GM21390 (cell line): ENCODE data around the gene ATRAID.

Experiments used
- ATAC-seq: cut with Tn5 transposase; IDR thresholded peaks from one replicate; pipeline ENCODE4 v1.9.1; 2021; ENCODE audit not compliant: unreplicated experiment

Gene ATRAID

DNA sequence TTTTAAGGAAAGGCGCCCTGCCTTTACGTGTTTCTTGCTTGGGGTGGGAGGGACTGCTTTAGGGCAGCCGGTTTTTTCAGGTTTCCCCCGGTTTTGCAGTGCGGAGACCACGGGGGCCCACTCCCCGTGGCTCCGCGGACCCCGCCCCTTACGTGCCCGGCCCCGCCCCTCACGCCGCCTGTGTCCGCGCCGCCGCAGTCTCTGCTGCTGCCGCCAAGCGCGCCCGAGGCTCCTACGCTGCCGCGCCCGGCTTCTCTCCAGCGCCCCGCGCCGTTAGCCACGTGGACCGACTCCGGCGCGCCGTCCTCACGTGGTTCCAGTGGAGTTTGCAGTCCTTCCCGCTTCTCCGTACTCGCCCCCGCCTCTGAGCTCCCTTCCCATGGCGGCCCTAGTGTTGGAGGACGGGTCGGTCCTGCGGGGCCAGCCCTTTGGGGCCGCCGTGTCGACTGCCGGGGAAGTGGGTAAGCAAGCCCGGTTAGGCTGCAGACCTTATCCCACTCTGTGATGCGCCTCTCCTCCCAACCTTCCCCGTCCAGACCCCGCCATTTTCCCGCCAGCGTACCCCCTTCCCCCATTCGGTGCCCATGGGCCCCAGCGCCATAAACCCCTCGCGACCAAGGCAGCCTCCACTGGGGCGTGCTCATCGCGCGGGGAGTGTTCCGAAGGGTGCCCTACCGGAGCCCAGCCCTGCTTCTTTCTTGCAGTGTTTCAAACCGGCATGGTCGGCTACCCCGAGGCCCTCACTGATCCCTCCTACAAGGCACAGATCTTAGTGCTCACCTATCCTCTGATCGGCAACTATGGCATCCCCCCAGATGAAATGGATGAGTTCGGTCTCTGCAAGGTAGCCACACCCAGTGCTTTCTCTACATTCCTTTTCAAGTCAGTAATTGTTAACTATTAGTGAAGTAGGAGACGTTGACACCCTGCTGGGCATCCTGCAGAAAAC lies 5.6 kb downstream of the ATRAID start, which contains the start of gene CAD:
Gene CAD (plus strand): TSS at position 197 of the 949 bp plus-strand sequence. CDS start 183 bp downstream, at position 380.
- peak; percentile 87 for ATAC-seq

DNA sequence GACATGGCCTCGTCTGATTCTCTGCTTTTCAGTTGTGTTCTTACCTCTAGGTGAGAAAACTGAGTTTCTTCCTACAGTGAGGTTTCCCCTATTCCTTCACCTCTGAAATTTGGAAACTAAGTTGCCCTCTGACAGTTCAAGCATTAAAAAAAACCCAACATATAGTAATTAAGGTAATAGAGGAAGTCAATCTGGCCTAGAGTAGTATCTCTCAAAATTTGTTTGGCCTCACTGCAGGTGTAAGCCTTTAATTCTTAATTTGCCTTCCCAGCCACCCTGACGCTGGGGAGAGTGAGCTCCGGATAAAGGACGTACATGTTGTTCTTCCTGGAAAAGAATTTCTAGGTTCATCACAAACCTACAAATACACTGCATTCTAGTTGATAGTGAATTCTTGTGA lies 6.8 kb downstream of the ATRAID start:
- ATAC-seq: no peak

DNA sequence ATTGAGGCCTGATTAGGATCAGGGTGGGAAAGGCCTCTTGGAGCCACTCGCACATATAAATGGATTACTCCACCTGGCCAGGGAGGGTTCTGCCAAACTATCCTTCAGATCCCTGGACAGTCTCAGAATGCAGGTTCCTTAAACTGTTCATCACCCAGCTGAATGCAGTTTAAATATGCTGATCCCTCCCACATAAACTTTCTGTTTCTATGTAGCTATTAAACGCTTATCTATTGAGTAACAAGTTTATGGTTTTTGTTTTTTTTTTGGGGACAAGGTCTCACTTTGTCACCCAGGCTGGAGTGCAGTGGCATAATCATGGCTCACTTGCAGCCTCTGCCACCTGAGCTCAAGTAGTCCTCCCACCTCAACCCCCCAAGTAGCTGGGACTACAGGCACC lies 7.2 kb downstream of the ATRAID start:
- ATAC-seq: no peak

DNA sequence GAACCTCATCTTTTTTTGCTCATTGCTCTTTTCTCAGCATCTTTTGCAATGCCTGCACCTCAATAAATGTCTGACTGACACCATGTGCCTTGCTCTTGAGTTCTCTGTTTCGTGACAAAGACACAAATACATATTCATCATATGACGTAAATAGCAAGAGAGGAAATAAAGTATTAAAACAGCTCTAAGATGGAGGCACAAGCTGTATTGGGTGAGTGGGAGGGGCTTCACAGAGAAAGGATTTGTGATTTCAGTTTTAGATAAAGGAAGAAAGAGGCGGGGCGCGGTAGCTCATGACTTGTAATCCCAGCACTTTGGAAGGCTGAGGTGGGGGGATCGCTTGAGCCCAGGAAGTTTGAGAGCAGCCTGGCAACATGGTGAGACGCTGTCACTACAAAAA lies 8.2 kb downstream of the ATRAID start:
- no peak for ATAC-seq

DNA sequence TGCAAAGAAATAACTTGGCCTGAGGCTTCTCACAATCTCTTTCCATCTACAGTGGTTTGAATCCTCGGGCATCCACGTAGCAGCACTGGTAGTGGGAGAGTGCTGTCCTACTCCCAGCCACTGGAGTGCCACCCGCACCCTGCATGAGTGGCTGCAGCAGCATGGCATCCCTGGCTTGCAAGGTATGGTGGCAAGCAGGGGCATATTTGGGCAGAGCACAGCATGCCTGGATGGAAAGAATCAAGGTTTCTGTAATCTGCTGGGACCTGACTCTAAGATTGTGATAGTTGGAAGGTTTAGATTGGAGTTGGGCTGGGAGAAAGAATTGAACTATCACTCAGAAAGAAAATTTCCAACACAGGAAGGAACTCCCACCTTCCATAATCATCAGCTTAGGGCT lies 9.3 kb downstream of the ATRAID start:
- ATAC-seq: no peak

DNA sequence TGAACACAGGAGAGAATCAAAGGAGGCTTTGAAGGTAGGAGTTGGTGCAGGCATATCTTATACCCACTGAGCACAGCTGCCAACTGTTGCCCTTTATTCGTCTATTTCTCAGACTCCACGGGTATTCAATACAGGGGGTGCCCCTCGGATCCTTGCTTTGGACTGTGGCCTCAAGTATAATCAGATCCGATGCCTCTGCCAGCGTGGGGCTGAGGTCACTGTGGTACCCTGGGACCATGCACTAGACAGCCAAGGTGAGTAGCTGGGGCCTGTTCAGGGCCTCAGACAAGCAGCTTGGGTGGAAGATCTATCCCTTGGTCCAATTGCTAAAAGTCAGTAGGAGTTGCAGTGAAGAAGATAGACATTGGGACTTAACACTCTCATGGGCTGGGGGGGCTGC lies 10.6 kb downstream of the ATRAID start:
- ATAC-seq: no peak

DNA sequence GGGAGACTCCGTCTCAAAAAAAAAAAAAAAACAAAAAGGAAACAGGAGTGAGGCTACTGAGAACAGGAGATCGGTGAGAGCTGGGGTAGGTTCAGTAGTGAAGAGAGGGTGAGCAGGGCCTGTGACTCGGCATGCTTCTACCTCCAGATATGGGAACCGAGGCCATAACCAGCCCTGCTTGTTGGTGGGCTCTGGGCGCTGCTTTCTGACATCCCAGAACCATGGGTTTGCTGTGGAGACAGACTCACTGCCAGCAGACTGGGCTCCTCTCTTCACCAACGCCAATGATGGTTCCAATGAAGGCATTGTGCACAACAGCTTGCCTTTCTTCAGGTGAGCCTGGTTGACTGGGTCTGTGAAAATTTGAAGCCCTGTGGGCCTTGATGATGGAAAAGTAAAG lies 11.6 kb downstream of the ATRAID start:
- no peak for ATAC-seq

DNA sequence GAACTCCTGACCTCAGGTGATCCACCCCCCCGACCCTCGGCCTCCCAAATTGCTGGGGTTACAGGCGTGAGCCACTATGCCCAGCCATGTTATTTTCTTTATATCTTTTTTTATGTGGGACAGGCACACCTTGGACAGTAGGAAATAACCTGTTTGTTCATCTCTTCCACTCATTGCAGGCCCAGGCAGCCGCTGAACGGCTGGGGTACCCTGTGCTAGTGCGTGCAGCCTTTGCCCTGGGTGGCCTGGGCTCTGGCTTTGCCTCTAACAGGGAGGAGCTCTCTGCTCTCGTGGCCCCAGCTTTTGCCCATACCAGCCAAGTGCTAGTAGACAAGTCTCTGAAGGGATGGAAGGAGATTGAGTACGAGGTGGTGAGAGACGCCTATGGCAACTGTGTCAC lies 13.7 kb downstream of the ATRAID start:
- no peak for ATAC-seq

DNA sequence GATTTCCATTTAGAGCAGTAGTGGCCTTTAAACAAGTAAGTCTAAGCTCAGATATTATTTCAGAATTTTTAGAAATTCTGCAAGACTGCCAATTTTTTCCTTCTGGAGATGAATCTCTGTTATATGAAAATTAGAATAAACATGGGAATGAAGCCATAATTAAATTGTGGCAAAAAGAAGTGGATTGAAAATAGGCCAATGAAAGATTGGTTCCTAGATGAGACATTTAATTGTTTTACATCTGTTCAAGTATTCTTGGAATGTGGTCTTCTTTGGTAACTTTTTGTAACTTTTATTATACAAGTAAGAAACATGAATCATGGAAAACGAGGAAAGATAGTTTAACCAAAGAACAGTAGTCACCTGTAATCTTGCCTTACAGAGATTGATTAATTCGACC lies 15.7 kb downstream of the ATRAID start:
- no peak for ATAC-seq

DNA sequence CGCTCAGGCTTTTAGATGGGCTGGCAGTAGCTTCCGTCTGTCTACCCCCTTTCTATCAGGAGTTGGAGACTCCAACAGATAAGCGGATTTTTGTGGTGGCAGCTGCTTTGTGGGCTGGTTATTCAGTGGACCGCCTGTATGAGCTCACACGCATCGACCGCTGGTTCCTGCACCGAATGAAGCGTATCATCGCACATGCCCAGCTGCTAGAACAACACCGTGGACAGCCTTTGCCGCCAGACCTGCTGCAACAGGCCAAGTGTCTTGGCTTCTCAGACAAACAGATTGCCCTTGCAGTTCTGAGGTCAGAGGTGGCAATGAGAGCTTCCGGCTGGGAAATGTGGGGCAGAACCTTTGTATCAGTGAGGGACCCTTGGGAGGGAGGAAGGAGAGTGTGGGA lies 20.1 kb downstream of the ATRAID start:
- ATAC-seq: no peak

DNA sequence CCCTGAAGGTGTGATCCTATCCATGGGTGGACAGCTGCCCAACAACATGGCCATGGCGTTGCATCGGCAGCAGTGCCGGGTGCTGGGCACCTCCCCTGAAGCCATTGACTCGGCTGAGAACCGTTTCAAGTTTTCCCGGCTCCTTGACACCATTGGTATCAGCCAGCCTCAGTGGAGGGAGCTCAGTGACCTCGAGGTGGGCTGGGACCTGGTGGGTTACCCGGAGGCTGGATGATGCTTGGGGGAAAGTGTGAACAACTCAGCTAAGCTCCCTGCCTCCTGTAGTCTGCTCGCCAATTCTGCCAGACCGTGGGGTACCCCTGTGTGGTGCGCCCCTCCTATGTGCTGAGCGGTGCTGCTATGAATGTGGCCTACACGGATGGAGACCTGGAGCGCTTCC lies 21.5 kb downstream of the ATRAID start:
- no peak for ATAC-seq

DNA sequence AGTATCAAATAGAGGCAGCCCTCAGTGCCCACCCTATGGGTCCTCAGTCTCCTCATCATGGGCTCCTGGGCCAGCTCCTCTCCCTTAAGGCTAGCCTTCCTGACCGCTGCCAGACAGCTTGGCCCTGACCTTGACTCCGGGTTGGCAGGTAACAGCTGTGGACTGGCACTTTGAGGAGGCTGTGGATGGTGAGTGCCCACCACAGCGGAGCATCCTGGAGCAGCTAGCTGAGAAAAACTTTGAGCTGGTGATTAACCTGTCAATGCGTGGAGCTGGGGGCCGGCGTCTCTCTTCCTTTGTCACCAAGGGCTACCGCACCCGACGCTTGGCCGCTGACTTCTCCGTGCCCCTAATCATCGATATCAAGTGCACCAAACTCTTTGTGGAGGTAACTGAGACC lies 24.3 kb downstream of the ATRAID start:
- no peak for ATAC-seq

DNA sequence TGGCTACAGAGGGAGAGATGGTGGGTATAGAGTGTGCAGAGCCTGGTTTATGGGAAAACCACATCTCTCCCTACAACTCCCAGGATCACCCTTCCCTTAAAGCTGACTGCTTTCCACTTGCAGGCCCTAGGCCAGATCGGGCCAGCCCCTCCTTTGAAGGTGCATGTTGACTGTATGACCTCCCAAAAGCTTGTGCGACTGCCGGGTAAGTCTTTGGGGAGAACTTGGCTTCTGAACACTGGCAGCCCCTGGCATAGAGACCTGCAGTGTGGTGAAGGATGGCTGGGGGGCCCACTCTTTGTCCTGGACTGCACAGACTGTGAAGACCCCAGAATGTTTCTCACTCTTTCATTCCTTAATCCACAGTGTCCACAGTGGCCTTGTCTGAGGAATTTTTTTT lies 24.8 kb downstream of the ATRAID start:
- ATAC-seq: no peak

DNA sequence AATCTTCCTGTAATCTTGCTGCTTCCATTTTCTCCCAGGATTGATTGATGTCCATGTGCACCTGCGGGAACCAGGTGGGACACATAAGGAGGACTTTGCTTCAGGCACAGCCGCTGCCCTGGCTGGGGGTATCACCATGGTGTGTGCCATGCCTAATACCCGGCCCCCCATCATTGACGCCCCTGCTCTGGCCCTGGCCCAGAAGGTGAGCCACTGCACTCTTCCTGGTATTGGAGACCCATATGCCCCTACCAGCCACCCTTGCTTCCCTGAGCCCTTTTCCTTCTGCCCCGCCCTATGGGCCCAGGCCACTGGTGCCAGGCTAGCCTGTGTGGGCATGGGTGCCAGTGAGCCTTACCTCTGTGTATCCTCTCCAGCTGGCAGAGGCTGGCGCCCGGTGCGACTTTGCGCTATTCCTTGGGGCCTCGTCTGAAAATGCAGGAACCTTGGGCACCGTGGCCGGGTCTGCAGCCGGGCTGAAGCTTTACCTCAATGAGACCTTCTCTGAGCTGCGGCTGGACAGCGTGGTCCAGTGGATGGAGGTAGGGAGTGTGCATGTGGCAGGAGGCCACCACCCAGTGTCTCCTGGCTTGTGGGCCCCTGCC lies 25.6 kb downstream of the ATRAID start:
- no peak for ATAC-seq

DNA sequence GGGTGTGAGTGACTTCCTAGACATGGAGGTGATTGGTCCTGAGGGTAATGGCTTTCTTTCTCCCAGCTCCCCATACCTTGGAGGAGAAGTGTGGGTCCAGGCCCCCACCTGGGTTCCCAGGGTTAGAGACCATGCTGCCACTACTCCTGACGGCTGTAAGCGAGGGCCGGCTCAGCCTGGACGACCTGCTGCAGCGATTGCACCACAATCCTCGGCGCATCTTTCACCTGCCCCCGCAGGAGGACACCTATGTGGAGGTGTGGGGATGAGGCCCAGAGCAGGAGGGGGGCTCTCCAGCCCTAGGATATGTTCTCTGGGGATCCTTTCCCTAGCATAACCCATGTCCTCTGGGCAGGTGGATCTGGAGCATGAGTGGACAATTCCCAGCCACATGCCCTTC lies 27.1 kb downstream of the ATRAID start:
- no peak for ATAC-seq

DNA sequence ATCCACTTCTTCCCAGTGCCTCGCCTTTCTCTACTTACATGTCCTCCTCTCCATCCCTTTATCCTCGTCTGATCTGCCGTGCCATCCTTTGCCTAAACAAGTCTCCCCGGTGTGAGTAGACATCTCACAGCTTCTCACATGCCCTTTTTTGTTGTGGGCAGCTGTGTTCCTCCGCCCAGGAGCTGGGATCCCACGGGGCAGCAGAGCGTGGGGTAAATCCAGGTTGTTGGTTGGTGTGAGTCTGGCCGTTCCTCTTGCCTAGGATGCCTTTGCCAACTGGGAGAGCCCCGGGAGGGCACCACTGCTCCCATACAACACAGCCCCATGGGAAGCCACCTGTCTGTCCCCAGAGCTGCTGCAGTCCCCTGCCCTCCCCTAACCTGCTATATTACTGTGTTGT lies 28.6 kb downstream of the ATRAID start:
- ATAC-seq: no peak

DNA sequence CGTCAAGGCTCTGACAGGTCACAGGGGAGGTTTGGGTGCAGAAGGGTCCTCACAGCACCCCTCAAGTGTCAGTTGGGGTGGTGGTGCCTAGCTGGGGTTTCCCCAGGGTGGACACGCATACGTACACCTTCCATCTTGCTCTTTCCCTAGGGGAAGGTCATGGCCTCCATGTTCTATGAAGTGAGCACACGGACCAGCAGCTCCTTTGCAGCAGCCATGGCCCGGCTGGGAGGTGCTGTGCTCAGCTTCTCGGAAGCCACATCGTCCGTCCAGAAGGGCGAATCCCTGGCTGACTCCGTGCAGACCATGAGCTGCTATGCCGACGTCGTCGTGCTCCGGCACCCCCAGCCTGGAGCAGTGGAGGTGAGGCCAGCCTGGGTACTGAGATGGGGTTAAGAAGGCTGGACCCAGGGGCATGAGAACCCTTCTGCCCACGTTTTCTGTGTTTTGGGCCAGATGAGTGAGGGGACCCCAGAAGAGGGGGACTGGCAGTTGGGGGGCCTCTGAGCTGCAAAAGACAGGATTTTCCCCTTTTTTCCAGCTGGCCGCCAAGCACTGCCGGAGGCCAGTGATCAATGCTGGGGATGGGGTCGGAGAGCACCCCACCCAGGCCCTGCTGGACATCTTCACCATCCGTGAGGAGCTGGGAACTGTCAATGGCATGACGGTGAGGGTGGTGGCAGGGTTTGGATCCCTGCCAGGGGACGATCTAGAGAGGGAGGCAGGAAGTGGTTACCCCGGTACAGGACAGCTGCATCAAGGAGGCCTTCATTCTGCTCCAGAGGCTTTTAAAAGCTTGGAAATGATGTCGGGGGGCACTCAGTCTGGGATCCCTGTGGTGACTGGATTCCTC lies 30.1 kb downstream of the ATRAID start:
- ATAC-seq: no peak

DNA sequence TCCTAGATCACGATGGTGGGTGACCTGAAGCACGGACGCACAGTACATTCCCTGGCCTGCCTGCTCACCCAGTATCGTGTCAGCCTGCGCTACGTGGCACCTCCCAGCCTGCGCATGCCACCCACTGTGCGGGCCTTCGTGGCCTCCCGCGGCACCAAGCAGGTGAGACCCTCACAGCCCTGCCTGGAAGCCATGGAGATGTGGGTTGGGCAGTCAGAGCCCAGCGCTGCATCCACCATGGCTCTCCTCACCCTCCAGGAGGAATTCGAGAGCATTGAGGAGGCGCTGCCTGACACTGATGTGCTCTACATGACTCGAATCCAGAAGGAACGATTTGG lies 30.7 kb downstream of the ATRAID start:
- ATAC-seq: no peak

DNA sequence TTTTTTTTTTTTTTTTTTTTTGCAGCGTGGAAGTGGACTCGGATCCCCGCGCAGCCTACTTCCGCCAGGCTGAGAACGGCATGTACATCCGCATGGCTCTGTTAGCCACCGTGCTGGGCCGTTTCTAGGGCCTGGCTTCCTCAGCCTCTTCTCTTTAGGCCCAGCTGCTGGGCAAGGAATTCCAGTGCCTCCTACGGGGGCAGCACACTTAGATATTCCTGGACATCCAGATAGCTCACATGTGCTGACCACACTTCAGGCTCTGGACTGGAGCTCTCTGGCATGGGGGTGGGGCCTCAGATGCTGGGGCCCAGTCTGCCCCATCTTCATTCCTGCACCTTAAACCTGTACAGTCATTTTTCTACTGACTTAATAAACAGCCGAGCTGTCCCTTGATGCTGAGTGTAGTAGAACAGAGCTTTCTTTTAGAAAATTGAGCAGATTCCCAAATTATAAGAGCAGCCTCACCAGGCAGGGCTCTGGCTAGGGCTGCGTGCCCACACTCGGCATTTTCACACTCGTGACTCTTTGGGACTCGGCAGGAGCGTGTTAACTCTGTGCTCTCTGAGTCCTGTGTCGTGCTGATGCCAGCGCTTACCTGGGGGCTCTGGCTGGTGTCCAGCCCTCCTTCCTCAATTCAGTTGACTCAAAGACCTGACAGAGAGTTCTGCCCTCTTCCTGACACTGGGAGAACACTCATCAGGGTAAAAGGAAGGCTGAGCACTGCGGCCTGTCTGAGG lies 31.7 kb downstream of the ATRAID start:
- no peak for ATAC-seq

DNA sequence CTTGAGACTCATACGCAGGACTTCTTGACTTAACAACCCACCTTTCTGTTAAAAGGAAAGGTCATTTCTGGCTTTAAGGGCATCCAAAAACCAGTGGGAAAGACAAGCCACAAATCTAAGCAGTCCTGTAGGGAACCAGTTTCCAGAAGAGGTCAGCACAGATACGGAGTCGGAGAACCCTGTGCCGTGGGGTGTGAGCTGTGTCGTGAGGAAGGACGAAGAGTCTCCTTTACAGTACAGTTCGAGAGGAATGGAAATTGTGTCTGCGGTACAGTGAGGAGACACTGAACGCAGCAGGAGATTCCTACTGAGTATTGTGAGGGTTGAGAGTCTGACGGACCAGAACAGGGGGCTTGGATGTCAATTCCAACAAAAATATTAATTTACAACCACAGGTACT lies 33.3 kb downstream of the ATRAID start:
- ATAC-seq: no peak

DNA sequence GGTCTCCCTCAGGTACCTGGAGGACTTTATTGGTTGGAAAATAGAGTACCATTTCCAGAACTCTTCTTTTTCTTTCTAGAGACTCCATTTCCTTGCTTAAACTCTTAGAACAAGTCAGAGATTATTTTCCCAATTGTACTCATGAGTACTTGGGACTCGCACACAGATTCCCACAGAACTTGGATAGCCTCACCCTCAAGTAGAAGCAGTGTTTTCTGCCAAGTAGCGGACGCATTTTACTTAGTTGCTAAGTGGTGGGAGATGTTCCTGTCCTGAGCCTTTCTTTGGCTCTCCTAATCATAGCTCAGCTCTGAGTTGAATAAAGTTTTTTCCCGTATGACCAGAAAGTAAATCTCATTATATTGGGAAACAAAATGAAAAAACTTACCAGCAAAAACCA lies 33.8 kb downstream of the ATRAID start:
- no peak for ATAC-seq
